GM23338 (cell line): ENCODE measurements around the gene MKNK1. TPM values are rescaled to one million over a fixed set of nuclear protein-coding genes. Genes with fewer than 3 reads are reported as not detected.

Source experiments
- ATAC-seq: fragments of 200-7000 bp; cut with Tn5 transposase; 3 replicates; pipeline ENCODE4 v1.9.1; 2020
- DNase-seq: peaks from one replicate; pipeline ENCODE4 v3.0.0-alpha.2; 2015; ENCODE audit warnings: low spot score
- H2AFZ ChIP-seq: fragments of 200-600 bp; sonication (generic); 2 replicates; pipeline ENCODE4 v1.8.0; 2016; ENCODE audit warnings: antibody characterized with exemption, mild to moderate bottlenecking, moderate library complexity
- H3F3A ChIP-seq: fragments of 200-600 bp; sonication (generic); replicated peaks from 2 replicates; pipeline ENCODE4 v1.8.0; 2017; ENCODE audit warnings: antibody characterized with exemption, mixed run types, low read depth
- H3K27ac ChIP-seq: fragments of 200-600 bp; sonication (generic); 2 replicates; pipeline ENCODE4 v1.6.1; 2016; ENCODE audit warnings: low read depth
- H3K27me3 ChIP-seq: fragments of 200-600 bp; sonication (generic); 2 replicates; pipeline ENCODE4 v1.8.0; 2016; ENCODE audit warnings: mild to moderate bottlenecking, mixed run types, moderate library complexity; ENCODE audit not compliant: insufficient read depth
- H3K36me3 ChIP-seq: fragments of 200-600 bp; sonication (generic); 2 replicates; pipeline ENCODE4 v1.8.0; 2016; ENCODE audit warnings: mild to moderate bottlenecking; ENCODE audit not compliant: insufficient read depth
- H3K4me1 ChIP-seq: fragments of 200-600 bp; sonication (generic); 2 replicates; pipeline ENCODE4 v1.8.0; 2016; ENCODE audit warnings: mild to moderate bottlenecking, moderate library complexity; ENCODE audit not compliant: insufficient read depth
- H3K4me2 ChIP-seq: fragments of 200-600 bp; sonication (generic); 2 replicates; pipeline ENCODE4 v1.7.1; 2017; ENCODE audit warnings: mixed run types
- H3K4me3 ChIP-seq: fragments of 200-600 bp; sonication (generic); 2 replicates; pipeline ENCODE4 v1.6.1; 2016; ENCODE audit warnings: mixed run types
- H3K79me2 ChIP-seq: fragments of 200-600 bp; sonication (generic); replicated peaks from 2 replicates; pipeline ENCODE4 v1.8.0; 2017; ENCODE audit warnings: mild to moderate bottlenecking; ENCODE audit not compliant: insufficient read depth
- H3K9me2 ChIP-seq: fragments of 200-600 bp; sonication (generic); 2 replicates; pipeline ENCODE4 v1.8.0; 2017; ENCODE audit not compliant: insufficient read depth
- H4K20me1 ChIP-seq: fragments of 200-600 bp; sonication (generic); replicated peaks from 2 replicates; pipeline ENCODE4 v1.8.0; 2017; ENCODE audit warnings: mild to moderate bottlenecking; ENCODE audit not compliant: insufficient read depth
- H3K27ac Mint-ChIP-seq: 2 replicates; pipeline ENCODE4 v1.8.0; 2020; ENCODE audit warnings: inconsistent platforms, mild to moderate bottlenecking, moderate library complexity, mixed read lengths
- H3K27me3 Mint-ChIP-seq: 3 replicates; pipeline ENCODE4 v1.8.0; 2022; ENCODE audit warnings: low read depth, mild to moderate bottlenecking, moderate library complexity, mixed read lengths, inconsistent platforms; ENCODE audit not compliant: insufficient read depth, poor library complexity
- H3K36me3 Mint-ChIP-seq: 3 replicates; pipeline ENCODE4 v1.8.0; 2021; ENCODE audit warnings: low read depth, mild to moderate bottlenecking, inconsistent platforms, moderate library complexity, mixed read lengths
- H3K4me1 Mint-ChIP-seq: 3 replicates; pipeline ENCODE4 v1.8.0; 2020; ENCODE audit warnings: mild to moderate bottlenecking, inconsistent platforms, mixed read lengths
- H3K4me3 Mint-ChIP-seq: 3 replicates; pipeline ENCODE4 v1.8.0; 2021; ENCODE audit warnings: moderate library complexity, mild to moderate bottlenecking, inconsistent platforms, mixed read lengths
- H3K9me3 Mint-ChIP-seq: 3 replicates; pipeline ENCODE4 v1.8.0; 2020; ENCODE audit warnings: moderate library complexity, mild to moderate bottlenecking, inconsistent platforms, mixed read lengths
- CREB1 ChIP-seq: fragments of 250-450 bp; sonication (Bioruptor Pico); IDR thresholded peaks from 2 replicates; pipeline ENCODE4 v1.5.0; 2020; ENCODE audit warnings: low read depth, mild to moderate bottlenecking, moderate library complexity
- EZH2phosphoT487 ChIP-seq: fragments of 200-600 bp; sonication (generic); IDR thresholded peaks from one replicate; pipeline ENCODE4 v1.8.1; 2018; ENCODE audit warnings: antibody characterized with exemption; ENCODE audit not compliant: unreplicated experiment
- JUNB ChIP-seq: IDR thresholded peaks from one replicate; pipeline ENCODE4 v1.6.1; 2016; ENCODE audit warnings: antibody characterized with exemption; ENCODE audit not compliant: unreplicated experiment
- NANOG ChIP-seq: IDR thresholded peaks from 2 replicates; pipeline ENCODE4 v1.6.1; 2016; ENCODE audit warnings: antibody characterized with exemption, borderline replicate concordance
- POLR2AphosphoS5 ChIP-seq: IDR thresholded peaks from 2 replicates; pipeline ENCODE4 v1.6.1; 2016; ENCODE audit warnings: antibody characterized with exemption, low read depth
- STAT1 ChIP-seq: IDR thresholded peaks from one replicate; pipeline ENCODE4 v1.6.1; 2016; ENCODE audit warnings: antibody characterized with exemption; ENCODE audit not compliant: unreplicated experiment
- polyA plus RNA-seq: library from polyadenylated mRNA; unstranded; fragments of >200 nt; fragmentation: Nextera tagmentation; extraction: Ambion mirVana; gene quantifications from 2 replicates; pipeline ENCODE4 v1.2.1, GENCODE V29; 2016
- total RNA-seq: library from RNA; depleted of rRNA; stranded (reverse); fragments of >200 nt; shearing (Covaris generic); gene quantifications from 2 replicates; pipeline ENCODE4 v1.2.3, GENCODE V29; 2014
- TF ChIP-seq, protein P1 (sequence below): fragments of 250-450 bp; sonication (Bioruptor Pico); IDR thresholded peaks from 2 replicates; pipeline ENCODE4 v1.5.0; 2020; ENCODE audit warnings: mild to moderate bottlenecking, moderate library complexity
- TF ChIP-seq, protein P2 (sequence below), 2 experiments: fragments of 200-600 bp in 1 of 2; sonication (generic) in 1 of 2; conservative IDR thresholded peaks; 2 replicates each; pipeline versions ENCODE4 v1.5.1 to v1.6.1; 2016 to 2017; ENCODE audit warnings: antibody characterized with exemption in 2 of 2, low read depth in 2 of 2, mild to moderate bottlenecking in 2 of 2, moderate library complexity in 1 of 2
- TF ChIP-seq, protein P3 (sequence below): IDR thresholded peaks from 2 replicates; pipeline ENCODE4 v1.6.1; 2016; ENCODE audit warnings: antibody characterized with exemption

The MKNK1 gene
- total and polyA plus RNA-seq, 2 experiments from 2014 or later: 11.8 to 20.5 TPM

DNA sequence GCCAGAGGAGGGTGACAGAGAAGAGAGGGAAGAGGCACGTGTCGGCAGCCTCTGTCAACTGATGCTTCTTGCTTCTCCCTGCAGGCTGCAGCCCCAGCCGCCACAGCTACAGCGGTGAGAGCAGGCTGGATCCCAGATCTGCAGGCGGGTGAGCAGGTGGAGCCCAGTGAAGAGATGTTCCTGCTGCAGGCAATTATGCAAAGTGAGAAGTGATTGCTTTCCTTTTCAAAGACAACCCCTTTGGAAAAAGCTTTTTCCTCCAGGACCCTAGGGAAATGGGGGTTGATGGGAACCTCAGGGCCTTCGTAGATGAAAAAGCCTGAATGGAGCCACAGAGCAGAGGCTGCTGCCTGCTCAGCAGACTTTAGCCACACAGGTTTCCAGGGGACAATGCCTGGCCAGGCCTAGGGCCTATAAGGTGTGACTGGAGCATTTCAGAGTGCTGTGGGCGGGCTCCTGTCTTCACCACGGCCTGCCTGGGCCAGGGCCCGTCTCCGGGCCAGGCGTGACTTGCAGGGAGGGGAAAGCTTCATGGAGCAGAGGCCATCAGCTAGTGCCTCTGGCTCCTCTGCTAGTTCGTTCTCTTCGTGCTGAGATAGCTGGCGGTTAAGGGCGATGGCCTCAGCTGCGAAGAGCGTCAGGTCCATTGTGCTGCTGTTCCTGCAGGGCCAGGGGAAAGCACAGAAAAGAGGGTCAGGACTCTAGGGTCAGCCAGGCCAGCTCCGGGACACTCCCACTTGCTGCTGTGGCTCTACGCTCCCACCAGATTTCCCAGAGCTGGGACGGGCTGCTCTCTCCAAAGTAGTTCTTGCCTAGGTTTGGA is 45.7 kb downstream of the MKNK1 start (continued):
- TF ChIP-seq, protein P1, sequence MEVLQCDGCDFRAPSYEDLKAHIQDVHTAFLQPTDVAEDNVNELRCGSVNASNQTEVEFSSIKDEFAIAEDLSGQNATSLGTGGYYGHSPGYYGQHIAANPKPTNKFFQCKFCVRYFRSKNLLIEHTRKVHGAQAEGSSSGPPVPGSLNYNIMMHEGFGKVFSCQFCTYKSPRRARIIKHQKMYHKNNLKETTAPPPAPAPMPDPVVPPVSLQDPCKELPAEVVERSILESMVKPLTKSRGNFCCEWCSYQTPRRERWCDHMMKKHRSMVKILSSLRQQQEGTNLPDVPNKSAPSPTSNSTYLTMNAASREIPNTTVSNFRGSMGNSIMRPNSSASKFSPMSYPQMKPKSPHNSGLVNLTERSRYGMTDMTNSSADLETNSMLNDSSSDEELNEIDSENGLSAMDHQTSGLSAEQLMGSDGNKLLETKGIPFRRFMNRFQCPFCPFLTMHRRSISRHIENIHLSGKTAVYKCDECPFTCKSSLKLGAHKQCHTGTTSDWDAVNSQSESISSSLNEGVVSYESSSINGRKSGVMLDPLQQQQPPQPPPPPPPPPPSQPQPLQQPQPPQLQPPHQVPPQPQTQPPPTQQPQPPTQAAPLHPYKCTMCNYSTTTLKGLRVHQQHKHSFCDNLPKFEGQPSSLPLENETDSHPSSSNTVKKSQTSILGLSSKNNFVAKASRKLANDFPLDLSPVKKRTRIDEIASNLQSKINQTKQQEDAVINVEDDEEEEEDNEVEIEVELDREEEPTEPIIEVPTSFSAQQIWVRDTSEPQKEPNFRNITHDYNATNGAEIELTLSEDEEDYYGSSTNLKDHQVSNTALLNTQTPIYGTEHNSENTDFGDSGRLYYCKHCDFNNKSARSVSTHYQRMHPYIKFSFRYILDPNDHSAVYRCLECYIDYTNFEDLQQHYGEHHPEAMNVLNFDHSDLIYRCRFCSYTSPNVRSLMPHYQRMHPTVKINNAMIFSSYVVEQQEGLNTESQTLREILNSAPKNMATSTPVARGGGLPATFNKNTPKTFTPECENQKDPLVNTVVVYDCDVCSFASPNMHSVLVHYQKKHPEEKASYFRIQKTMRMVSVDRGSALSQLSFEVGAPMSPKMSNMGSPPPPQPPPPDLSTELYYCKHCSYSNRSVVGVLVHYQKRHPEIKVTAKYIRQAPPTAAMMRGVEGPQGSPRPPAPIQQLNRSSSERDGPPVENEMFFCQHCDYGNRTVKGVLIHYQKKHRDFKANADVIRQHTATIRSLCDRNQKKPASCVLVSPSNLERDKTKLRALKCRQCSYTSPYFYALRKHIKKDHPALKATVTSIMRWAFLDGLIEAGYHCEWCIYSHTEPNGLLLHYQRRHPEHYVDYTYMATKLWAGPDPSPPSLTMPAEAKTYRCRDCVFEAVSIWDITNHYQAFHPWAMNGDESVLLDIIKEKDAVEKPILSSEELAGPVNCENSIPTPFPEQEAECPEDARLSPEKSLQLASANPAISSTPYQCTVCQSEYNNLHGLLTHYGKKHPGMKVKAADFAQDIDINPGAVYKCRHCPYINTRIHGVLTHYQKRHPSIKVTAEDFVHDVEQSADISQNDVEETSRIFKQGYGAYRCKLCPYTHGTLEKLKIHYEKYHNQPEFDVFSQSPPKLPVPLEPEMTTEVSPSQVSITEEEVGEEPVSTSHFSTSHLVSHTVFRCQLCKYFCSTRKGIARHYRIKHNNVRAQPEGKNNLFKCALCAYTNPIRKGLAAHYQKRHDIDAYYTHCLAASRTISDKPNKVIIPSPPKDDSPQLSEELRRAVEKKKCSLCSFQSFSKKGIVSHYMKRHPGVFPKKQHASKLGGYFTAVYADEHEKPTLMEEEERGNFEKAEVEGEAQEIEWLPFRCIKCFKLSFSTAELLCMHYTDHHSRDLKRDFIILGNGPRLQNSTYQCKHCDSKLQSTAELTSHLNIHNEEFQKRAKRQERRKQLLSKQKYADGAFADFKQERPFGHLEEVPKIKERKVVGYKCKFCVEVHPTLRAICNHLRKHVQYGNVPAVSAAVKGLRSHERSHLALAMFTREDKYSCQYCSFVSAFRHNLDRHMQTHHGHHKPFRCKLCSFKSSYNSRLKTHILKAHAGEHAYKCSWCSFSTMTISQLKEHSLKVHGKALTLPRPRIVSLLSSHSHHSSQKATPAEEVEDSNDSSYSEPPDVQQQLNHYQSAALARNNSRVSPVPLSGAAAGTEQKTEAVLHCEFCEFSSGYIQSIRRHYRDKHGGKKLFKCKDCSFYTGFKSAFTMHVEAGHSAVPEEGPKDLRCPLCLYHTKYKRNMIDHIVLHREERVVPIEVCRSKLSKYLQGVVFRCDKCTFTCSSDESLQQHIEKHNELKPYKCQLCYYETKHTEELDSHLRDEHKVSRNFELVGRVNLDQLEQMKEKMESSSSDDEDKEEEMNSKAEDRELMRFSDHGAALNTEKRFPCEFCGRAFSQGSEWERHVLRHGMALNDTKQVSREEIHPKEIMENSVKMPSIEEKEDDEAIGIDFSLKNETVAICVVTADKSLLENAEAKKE (CRISPR knock-in tag): no peak
- TF ChIP-seq JUNB (no peak), EZH2phosphoT487 (no peak), NANOG (no peak), STAT1 (no peak)
- TF ChIP-seq, protein P2, sequence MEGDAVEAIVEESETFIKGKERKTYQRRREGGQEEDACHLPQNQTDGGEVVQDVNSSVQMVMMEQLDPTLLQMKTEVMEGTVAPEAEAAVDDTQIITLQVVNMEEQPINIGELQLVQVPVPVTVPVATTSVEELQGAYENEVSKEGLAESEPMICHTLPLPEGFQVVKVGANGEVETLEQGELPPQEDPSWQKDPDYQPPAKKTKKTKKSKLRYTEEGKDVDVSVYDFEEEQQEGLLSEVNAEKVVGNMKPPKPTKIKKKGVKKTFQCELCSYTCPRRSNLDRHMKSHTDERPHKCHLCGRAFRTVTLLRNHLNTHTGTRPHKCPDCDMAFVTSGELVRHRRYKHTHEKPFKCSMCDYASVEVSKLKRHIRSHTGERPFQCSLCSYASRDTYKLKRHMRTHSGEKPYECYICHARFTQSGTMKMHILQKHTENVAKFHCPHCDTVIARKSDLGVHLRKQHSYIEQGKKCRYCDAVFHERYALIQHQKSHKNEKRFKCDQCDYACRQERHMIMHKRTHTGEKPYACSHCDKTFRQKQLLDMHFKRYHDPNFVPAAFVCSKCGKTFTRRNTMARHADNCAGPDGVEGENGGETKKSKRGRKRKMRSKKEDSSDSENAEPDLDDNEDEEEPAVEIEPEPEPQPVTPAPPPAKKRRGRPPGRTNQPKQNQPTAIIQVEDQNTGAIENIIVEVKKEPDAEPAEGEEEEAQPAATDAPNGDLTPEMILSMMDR (conservative IDR thresholded peaks at IDR 0.05; ENCODE audit: low read depth in 2 of 2): no peak

DNA sequence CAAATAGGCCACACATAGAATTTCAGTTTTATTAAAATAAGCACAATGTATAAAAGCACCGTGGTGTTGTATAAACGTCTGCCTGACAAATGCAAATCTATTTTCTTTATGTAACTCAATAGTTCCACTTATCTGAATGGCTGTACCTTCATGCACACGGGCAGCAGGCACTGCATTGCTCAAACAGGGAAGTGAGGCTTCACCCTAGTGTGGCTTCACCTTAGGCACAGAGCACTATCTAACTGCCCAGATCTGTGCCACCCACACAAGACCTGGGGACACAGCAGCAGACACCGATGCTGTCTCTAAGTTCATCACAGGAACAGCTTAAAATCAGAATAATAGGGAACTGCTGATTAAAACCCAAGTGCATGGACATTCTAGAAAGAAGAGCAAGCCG is 46.7 kb downstream of the MKNK1 start:
- Mint-ChIP-seq H3K4me1 (peaks cover 10% of the 10 kb centered on the region), H3K4me3 (no peak overlapping the region), H3K27me3 (peaks cover 7% of the 10 kb centered on the region), H3K9me3 (no peaks in the 10 kb centered on the region), H3K36me3 (no peaks in the 10 kb centered on the region; the same call in 2 of the 3 replicates), H3K27ac (no peak overlapping the region)
- no peak overlapping the region for H3K4me2 ChIP-seq
- H3K27ac ChIP-seq: no peak overlapping the region
- H2AFZ ChIP-seq: no peak overlapping the region
- ATAC-seq: no peak
- TF ChIP-seq CREB1: no peak
- TF ChIP-seq, protein P3, sequence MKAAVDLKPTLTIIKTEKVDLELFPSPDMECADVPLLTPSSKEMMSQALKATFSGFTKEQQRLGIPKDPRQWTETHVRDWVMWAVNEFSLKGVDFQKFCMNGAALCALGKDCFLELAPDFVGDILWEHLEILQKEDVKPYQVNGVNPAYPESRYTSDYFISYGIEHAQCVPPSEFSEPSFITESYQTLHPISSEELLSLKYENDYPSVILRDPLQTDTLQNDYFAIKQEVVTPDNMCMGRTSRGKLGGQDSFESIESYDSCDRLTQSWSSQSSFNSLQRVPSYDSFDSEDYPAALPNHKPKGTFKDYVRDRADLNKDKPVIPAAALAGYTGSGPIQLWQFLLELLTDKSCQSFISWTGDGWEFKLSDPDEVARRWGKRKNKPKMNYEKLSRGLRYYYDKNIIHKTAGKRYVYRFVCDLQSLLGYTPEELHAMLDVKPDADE: no peak
- no peak for TF ChIP-seq POLR2AphosphoS5
- H3K36me3 ChIP-seq: no peaks in the 10 kb centered on the region
- H3K4me1 ChIP-seq: no peaks in the 10 kb centered on the region
- no peaks in the 10 kb centered on the region for H3K9me2 ChIP-seq
- DNase-seq: no peak
- H3K27me3 ChIP-seq: no peaks in the 10 kb centered on the region
- no peaks in the 10 kb centered on the region for H4K20me1 ChIP-seq
- H3K4me3 ChIP-seq: no peak overlapping the region
- no peaks in the 10 kb centered on the region for H3F3A ChIP-seq
- no peaks in the 10 kb centered on the region for H3K79me2 ChIP-seq
